GM12874 (cell line): ENCODE data around the gene PPP2R5C.

Experiments
- CTCF ChIP-seq: IDR thresholded peaks from 2 replicates; pipeline ENCODE4 v1.5.1; 2011; ENCODE audit warnings: low read depth, mild to moderate bottlenecking, control low read depth, low read length, moderate library complexity; ENCODE audit not compliant: insufficient read depth

PPP2R5C gene

GRCh38 chr14:101928415-101928841 lies 166.9 kb downstream of the PPP2R5C start:
- TF ChIP-seq CTCF, result no peak

GRCh38 chr14:101929096-101929495 lies 167.6 kb downstream of the PPP2R5C start:
- no peak for TF ChIP-seq CTCF

GRCh38 chr14:101929946-101930345 lies 168.4 kb downstream of the PPP2R5C start:
- no peak for TF ChIP-seq CTCF

GRCh38 chr14:101932673-101933072 lies 171.2 kb downstream of the PPP2R5C start:
- no peak for TF ChIP-seq CTCF

GRCh38 chr14:101933209-101933608 lies 171.7 kb downstream of the PPP2R5C start:
- no peak for TF ChIP-seq CTCF

- no peak for TF ChIP-seq CTCF
These were observed 173.2 kb downstream of the PPP2R5C start for GRCh38 chr14:101934601-101935150.

GRCh38 chr14:101937926-101938767 lies 176.6 kb downstream of the PPP2R5C start:
- no peak for TF ChIP-seq CTCF
